Subcutaneous adipose tissue (tissue), 4 donors: ENCODE results near the gene SLC8A2. TPM values are rescaled to one million over a fixed set of nuclear protein-coding genes. Genes with fewer than 3 reads are reported as not detected.

Experiments used
- CTCF ChIP-seq: fragments of 450-650 bp; IDR thresholded peaks from one replicate; pipeline ENCODE4 v1.5.1; 2016; ENCODE audit warnings: low read depth, mild to moderate bottlenecking, control low read depth, antibody characterized with exemption, moderate library complexity
- total RNA-seq, 4 donors: library from RNA; depleted of rRNA; stranded (reverse); fragments of >200 nt; gene quantifications; one replicate each; pipeline ENCODE4 v1.1.0, GENCODE V29; 2016

The SLC8A2 gene
- total RNA-seq, 4 donors from 2014 or later = 0.17 to 4.3 (median 0.22) TPM; not detected in 1

- TF ChIP-seq CTCF = no peak
Measured at GRCh38 chr19:47485210-47485609, 13.5 kb upstream of the SLC8A2 start.

GRCh38 chr19:47483800-47484690 is 12.4 kb upstream of the SLC8A2 start, which contains the start of gene KPTN:
Gene KPTN, minus strand, starts transcription at chr19:47484219. Its CDS starts 59 bp downstream, at chr19:47484160.
- TF ChIP-seq CTCF = no peak

GRCh38 chr19:47483200-47483599 is 11.5 kb upstream of the SLC8A2 start:
- TF ChIP-seq CTCF = no peak

GRCh38 chr19:47481460-47482052 is 9.9 kb upstream of the SLC8A2 start:
- TF ChIP-seq CTCF = no peak

GRCh38 chr19:47480658-47481057 is 9.0 kb upstream of the SLC8A2 start:
- no peak for TF ChIP-seq CTCF

- TF ChIP-seq CTCF = no peak
Measured at GRCh38 chr19:47479701-47480503, 8.2 kb upstream of the SLC8A2 start.

- no peak for TF ChIP-seq CTCF
Measured at GRCh38 chr19:47476438-47476972, 4.8 kb upstream of the SLC8A2 start.
